Tibial nerve (tissue), 4 donors: ENCODE measurements around the gene ZNF649. TPM values are rescaled to one million over a fixed set of nuclear protein-coding genes. Genes with fewer than 3 reads are reported as not detected.

Source experiments
- DNase-seq, 2 donors: peaks; one replicate each; pipeline ENCODE4 v3.0.0-alpha.2; 2019; ENCODE audit warnings: low spot score in 2 of 2
- H3K27ac ChIP-seq, 4 donors: fragments of 200-600 bp; sonication (generic) in 3 of 4; one replicate each; pipeline ENCODE4 v1.5.1; 2017 to 2019; ENCODE audit warnings: mild to moderate bottlenecking in 1 of 4
- H3K27me3 ChIP-seq, 2 donors: fragments of 200-600 bp; sonication (generic) in 1 of 2; one replicate each; pipeline versions ENCODE4 v1.5.1 to v1.6.0; 2017 to 2019
- H3K36me3 ChIP-seq, 3 donors: fragments of 200-600 bp; sonication (generic); one replicate each; pipeline ENCODE4 v1.5.1; 2018 to 2019
- H3K4me1 ChIP-seq, 4 donors: fragments of 200-600 bp; sonication (generic) in 3 of 4; one replicate each; pipeline ENCODE4 v1.5.1; 2017 to 2019
- H3K4me3 ChIP-seq, 4 donors: fragments of 200-600 bp; sonication (generic) in 3 of 4; one replicate each; pipeline ENCODE4 v1.5.1; 2017 to 2019; ENCODE audit warnings: mild to moderate bottlenecking in 1 of 4, moderate library complexity in 1 of 4
- H3K9me3 ChIP-seq, 4 donors: fragments of 200-600 bp; sonication (generic) in 3 of 4; one replicate each; pipeline ENCODE4 v1.5.1; 2017 to 2019
- EP300 ChIP-seq, 2 donors: sonication (generic); formaldehyde crosslinking; IDR thresholded peaks; one replicate each; pipeline ENCODE4 v1.6.1; 2017; ENCODE audit warnings: antibody characterized with exemption in 2 of 2, mild to moderate bottlenecking in 1 of 2
- POLR2A ChIP-seq, 2 donors: fragments of 450-650 bp; IDR thresholded peaks; one replicate each; pipeline ENCODE4 v1.6.1; 2017; ENCODE audit warnings: antibody characterized with exemption in 2 of 2, mild to moderate bottlenecking in 2 of 2, moderate library complexity in 2 of 2
- WGBS, 2 donors: methylation state at CpG; one replicate each; pipeline ENCODE4 v1.1.5; 2018; 5-methylcytosine and 5-hydroxymethylcytosine counted together
- total RNA-seq, 4 donors: library from RNA; depleted of rRNA; stranded (reverse); fragments of >200 nt; gene quantifications; one replicate each; pipeline ENCODE4 v1.1.0, GENCODE V29; 2016
- TF ChIP-seq, protein P1 (sequence below), 5 experiments: fragments of 200-600 bp in 3 of 5; fragments of 450-650 bp in 2 of 5; sonication (generic) in 3 of 5; IDR thresholded peaks; one replicate each; pipeline ENCODE4 v1.5.1; 2016 to 2019; ENCODE audit warnings: antibody characterized with exemption in 5 of 5, mild to moderate bottlenecking in 3 of 5, moderate library complexity in 2 of 5

Gene ZNF649
- total RNA-seq: 10 to 100 TPM; 11.4 to 16.8 (median 12.1) TPM

DNA sequence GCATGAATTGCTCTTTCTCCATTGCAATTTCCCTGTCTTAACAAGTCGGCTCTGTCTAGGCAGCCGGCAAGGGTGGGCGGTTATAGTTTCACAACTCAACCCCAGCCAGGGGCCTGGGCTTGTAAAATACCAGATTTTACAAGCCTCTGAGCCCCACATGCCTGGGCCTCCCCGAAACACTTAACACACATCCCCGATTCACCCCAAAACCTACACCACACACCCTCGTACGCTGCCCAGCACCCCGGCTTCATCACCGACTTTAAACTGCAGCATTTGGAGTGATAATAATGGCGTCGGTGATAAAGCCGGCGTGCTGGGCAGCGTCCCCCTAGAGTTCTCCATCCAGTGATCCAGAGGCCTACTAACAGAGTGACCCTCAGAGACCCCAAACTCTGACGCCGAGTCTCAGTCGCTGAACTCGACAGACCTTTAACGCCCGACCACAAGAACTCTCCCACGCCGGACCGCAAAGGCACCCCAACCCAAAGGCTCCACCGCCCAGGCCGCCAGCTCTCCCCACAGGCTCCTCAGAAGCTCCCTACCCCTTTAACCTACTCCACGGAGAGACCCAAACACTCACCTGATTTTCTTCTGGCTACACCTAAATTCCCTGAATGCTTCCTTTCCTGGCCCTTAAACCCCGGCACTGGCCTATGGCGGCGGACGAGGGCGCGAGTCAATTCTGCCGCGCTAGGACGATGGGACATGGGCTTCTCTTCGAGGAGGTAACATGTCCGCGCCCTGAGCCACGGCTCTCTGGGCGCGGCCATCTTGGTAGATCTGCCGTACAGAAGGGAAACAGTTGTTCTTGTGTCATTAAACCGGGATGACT is at the start of gene ZNF649:
ZNF649 (minus strand) TSS at position 687 of the 835 bp plus-strand sequence. CDS start 4,910 bp downstream, outside the sequence.
- peak in 1 of 2 donors; percentile 77 for TF ChIP-seq EP300 (IDR thresholded peaks at IDR 0.05)
- TF ChIP-seq, protein P1, sequence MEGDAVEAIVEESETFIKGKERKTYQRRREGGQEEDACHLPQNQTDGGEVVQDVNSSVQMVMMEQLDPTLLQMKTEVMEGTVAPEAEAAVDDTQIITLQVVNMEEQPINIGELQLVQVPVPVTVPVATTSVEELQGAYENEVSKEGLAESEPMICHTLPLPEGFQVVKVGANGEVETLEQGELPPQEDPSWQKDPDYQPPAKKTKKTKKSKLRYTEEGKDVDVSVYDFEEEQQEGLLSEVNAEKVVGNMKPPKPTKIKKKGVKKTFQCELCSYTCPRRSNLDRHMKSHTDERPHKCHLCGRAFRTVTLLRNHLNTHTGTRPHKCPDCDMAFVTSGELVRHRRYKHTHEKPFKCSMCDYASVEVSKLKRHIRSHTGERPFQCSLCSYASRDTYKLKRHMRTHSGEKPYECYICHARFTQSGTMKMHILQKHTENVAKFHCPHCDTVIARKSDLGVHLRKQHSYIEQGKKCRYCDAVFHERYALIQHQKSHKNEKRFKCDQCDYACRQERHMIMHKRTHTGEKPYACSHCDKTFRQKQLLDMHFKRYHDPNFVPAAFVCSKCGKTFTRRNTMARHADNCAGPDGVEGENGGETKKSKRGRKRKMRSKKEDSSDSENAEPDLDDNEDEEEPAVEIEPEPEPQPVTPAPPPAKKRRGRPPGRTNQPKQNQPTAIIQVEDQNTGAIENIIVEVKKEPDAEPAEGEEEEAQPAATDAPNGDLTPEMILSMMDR (IDR thresholded peaks at IDR 0.05): no peak
- TF ChIP-seq POLR2A (IDR thresholded peaks at IDR 0.05): peak in 1 of 2 donors; percentile 35
- Histone ChIP-seq H3K27me3 (peaks cover 0 to 14% of the 10 kb centered on the region in 2 donors), H3K27ac (peak within 1 kb of the TSS; percentile 75 to 94 (median 85)), H3K4me1 (peaks cover 0 to 19% (median 8%) of the 10 kb centered on the region in 4 donors), H3K36me3 (peaks cover 0 to 30% (median 6%) of the 10 kb centered on the region in 3 donors), H3K9me3 (peaks cover 0 to 41% (median 3%) of the 10 kb centered on the region in 4 donors), H3K4me3 (peak within 1 kb of the TSS; percentile 46 to 86 (median 73))
- DNase-seq: peak; percentile 60 to 75
- 1% methylated on average over 43 of the region's 43 CpGs for WGBS, 2 donors

DNA sequence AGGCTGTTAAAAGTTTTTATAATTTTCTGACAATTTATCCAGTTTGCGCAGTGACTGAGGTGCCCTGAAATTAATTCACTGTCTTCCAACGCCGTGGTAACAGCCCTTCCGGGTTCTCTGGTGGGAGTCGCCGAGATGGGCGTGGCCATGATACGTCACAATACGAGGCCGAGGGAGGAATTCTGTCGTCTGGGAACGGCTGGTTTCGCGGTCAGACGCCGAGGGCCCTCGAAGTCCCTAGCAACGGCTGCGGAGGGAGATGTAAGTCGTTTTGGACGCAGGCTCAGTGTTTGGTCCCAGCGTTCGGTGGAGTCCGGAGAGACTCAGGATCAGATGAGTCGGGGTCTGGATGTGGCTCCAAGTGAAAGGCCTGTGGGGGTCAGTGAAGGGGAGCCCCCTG is 44.2 kb upstream of the ZNF649 start:
- Histone ChIP-seq H3K27ac (no peak overlapping the region), H3K9me3 (peaks cover 9 to 90% (median 49%) of the 10 kb centered on the region in 4 donors), H3K4me3 (no peak overlapping the region), H3K4me1 (no peaks in the 10 kb centered on the region), H3K36me3 (peaks cover 0 to 31% (median 14%) of the 10 kb centered on the region in 3 donors), H3K27me3 (no peaks in the 10 kb centered on the region)
- 10 to 14% methylated on average over 25 of the region's 25 CpGs for WGBS, 2 donors
- TF ChIP-seq EP300 (IDR thresholded peaks at IDR 0.05): no peak
- TF ChIP-seq, protein P1 (IDR thresholded peaks at IDR 0.05): no peak
- TF ChIP-seq POLR2A (IDR thresholded peaks at IDR 0.05): no peak
- DNase-seq: no peak

DNA sequence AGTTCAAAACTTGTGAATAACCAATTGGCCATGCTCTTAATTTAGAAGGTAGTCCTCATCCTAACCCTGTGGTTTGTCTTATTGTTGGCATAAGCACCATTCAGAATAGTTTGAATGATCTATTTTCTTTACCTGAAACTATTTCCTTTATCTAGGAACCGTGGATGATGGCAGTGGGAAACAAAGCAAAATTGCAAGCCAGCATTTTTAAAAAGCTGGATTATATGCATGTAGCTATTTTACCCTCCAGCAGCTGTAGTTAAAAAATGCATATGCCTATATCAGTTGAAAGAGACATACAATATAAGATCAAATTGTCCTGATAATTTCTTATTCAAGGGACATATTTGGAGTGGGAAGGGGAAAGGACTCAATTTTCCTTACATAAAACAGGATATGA is 41.8 kb upstream of the ZNF649 start:
- TF ChIP-seq POLR2A (IDR thresholded peaks at IDR 0.05) (no peak), EP300 (IDR thresholded peaks at IDR 0.05) (no peak)
- TF ChIP-seq, protein P1 (IDR thresholded peaks at IDR 0.05): no peak
- WGBS, 2 donors: 93 to 98% methylated on average over 1 of the region's 1 CpG
- no peak for DNase-seq
- peaks cover 9 to 98% (median 64%) of the 10 kb centered on the region in 4 donors for H3K9me3 ChIP-seq
- no peak overlapping the region for H3K4me3 ChIP-seq
- no peaks in the 10 kb centered on the region for H3K4me1 ChIP-seq
- H3K27me3 ChIP-seq: no peaks in the 10 kb centered on the region
- H3K36me3 ChIP-seq: peaks cover 0 to 55% (median 38%) of the 10 kb centered on the region in 3 donors
- H3K27ac ChIP-seq: no peak overlapping the region

DNA sequence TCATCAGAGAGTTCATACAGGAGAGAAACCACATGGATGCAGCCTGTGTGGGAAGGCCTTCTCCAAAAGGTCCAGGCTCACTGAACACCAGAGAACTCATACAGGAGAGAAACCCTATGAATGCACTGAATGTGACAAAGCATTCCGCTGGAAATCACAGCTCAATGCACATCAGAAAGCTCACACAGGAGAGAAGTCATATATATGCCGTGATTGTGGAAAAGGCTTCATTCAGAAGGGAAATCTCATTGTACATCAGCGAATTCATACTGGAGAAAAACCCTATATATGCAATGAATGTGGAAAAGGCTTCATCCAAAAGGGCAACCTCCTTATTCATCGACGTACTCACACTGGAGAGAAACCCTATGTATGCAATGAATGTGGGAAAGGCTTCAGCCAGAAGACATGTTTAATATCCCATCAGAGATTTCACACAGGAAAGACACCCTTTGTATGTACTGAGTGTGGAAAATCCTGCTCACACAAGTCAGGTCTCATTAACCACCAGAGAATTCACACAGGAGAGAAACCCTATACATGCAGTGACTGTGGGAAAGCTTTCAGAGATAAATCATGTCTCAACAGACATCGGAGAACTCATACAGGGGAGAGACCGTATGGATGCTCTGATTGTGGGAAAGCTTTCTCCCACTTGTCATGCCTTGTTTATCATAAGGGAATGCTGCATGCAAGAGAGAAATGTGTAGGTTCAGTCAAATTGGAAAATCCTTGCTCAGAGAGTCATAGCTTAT is 40.2 kb upstream of the ZNF649 start:
- H3K4me1 ChIP-seq: no peaks in the 10 kb centered on the region
- TF ChIP-seq POLR2A (IDR thresholded peaks at IDR 0.05) (no peak), EP300 (IDR thresholded peaks at IDR 0.05) (no peak)
- TF ChIP-seq, protein P1 (IDR thresholded peaks at IDR 0.05): no peak
- 95 to 96% methylated on average over 7 of the region's 7 CpGs for WGBS, 2 donors
- no peak for DNase-seq
- no peak overlapping the region for H3K27ac ChIP-seq
- H3K36me3 ChIP-seq: peaks cover 5 to 71% (median 53%) of the 10 kb centered on the region in 3 donors
- H3K27me3 ChIP-seq: no peaks in the 10 kb centered on the region
- no peak overlapping the region for H3K4me3 ChIP-seq
- peaks cover 9 to 100% (median 70%) of the 10 kb centered on the region in 4 donors for H3K9me3 ChIP-seq
